ENCODE data around the gene OLFM2. TPM values are rescaled to one million over a fixed set of nuclear protein-coding genes. Genes with fewer than 3 reads are reported as not detected.
A peak's percentile ranks its signal among the peaks of the same experiment; 100 is the strongest.

The OLFM2 gene
- polyA plus RNA-seq, 1 experiment, result 4.8 TPM

- Histone ChIP-seq H3K9me3 (ENCODE audit: control insufficient read depth, insufficient read depth, low read length) (peaks cover 4% of the 10 kb centered on the region), H3K4me3 (ENCODE audit: low read depth, low read length) (no peak overlapping the region), H3K27ac (ENCODE audit: low read depth, low read length) (no peak overlapping the region), H3K27me3 (ENCODE audit: control insufficient read depth, insufficient read depth, low read length) (peaks cover 22% of the 10 kb centered on the region)
- ChIA-PET CTCF (interaction anchor here (1.6 kb wide), 1 partner anchor 63 kb away, joined by 8 read pairs; no protein-coding TSS in a partner anchor), POLR2A (interaction anchor here (0.5 kb wide), 1 partner anchor 8 kb away, joined by 3 read pairs; no protein-coding TSS in a partner anchor)
- DNase-seq (ENCODE audit: low read depth, low spot score), result no peak
- TF ChIP-seq, protein P1, sequence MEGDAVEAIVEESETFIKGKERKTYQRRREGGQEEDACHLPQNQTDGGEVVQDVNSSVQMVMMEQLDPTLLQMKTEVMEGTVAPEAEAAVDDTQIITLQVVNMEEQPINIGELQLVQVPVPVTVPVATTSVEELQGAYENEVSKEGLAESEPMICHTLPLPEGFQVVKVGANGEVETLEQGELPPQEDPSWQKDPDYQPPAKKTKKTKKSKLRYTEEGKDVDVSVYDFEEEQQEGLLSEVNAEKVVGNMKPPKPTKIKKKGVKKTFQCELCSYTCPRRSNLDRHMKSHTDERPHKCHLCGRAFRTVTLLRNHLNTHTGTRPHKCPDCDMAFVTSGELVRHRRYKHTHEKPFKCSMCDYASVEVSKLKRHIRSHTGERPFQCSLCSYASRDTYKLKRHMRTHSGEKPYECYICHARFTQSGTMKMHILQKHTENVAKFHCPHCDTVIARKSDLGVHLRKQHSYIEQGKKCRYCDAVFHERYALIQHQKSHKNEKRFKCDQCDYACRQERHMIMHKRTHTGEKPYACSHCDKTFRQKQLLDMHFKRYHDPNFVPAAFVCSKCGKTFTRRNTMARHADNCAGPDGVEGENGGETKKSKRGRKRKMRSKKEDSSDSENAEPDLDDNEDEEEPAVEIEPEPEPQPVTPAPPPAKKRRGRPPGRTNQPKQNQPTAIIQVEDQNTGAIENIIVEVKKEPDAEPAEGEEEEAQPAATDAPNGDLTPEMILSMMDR (IDR thresholded peaks at IDR 0.05; ENCODE audit: low read depth, low read length), result no peak
Observed at GRCh38 chr19:9937001-9937411, 691 bp upstream of the OLFM2 start.

GRCh38 chr19:9935506-9936325 lies 599 bp downstream of the OLFM2 start:
- POLR2A ChIA-PET, result interaction anchor here (1.4 kb wide), 1 partner anchor 92 kb away, joined by 3 read pairs; no protein-coding TSS in a partner anchor
- CTCF ChIA-PET, result interaction anchor here (1.6 kb wide), 1 partner anchor 65 kb away, joined by 8 read pairs; no protein-coding TSS in a partner anchor
- no peaks in the 10 kb centered on the region; the same call in 1 of the 2 replicates for H3K9me3 ChIP-seq (ENCODE audit: control insufficient read depth, insufficient read depth, low read length)
- H3K4me3 ChIP-seq (ENCODE audit: low read depth, low read length), result peak overlapping the region; percentile 48
- H3K27me3 ChIP-seq (ENCODE audit: control insufficient read depth, insufficient read depth, low read length), result peaks cover 22% of the 10 kb centered on the region
- no peak for DNase-seq (ENCODE audit: low read depth, low spot score)
- H3K27ac ChIP-seq (ENCODE audit: low read depth, low read length), result no peak overlapping the region
- TF ChIP-seq, protein P1 (IDR thresholded peaks at IDR 0.05; ENCODE audit: low read depth, low read length), result no peak

DNA sequence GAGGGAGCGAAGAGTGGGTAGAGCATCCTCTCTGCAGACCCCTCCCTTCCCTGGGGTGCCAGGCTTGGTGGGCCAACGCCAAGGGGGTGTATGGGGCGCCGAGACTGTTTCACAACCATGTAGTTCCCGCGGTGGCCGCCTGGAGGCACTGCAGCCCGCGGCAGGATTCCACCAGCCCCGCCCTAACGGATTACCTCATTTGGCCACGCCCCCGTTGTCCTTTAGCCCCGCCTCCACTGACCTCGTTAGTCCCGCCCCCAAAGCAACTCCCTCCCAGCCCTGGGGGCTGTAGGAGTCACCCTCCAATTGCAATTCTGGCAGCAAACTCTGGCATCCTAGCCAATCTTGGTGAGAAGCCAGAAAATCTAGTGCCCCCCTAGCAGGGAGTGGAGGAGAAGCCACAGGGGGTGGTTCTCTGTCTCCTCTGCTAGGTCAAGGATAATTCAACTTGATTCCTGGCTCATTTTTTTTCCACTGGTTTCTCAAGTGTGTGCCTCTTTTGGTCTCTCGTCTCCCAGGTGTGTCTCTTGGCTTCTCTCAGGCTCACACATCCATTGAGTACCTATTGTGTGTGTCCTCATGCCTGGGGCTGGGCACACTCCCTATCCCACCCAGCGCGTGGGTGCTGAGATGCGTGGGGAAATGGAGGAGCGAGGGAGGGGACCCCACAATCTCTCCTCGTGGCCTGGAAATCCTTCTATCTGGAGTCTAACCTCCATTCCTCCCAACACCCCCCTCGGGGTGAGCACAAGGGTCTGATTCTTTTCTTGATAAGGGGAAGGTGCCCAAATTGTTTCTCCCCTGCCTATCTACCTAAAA lies 2.0 kb downstream of the OLFM2 start:
- Histone ChIP-seq H3K27me3 (ENCODE audit: control insufficient read depth, insufficient read depth, low read length) (peaks cover 22% of the 10 kb centered on the region), H3K9me3 (ENCODE audit: control insufficient read depth, insufficient read depth, low read length) (no peaks in the 10 kb centered on the region; the same call in 1 of the 2 replicates), H3K27ac (ENCODE audit: low read depth, low read length) (no peak overlapping the region), H3K4me3 (ENCODE audit: low read depth, low read length) (no peak overlapping the region)
- ChIA-PET CTCF (interaction anchor here (0.7 to 0.9 kb wide), 2 partner anchors 12 to 66 kb away, joined by 5 to 6 read pairs; no protein-coding TSS in a partner anchor), POLR2A (interaction anchor here (1.4 kb wide), 1 partner anchor 93 kb away, joined by 3 read pairs; no protein-coding TSS in a partner anchor)
- TF ChIP-seq, protein P1 (IDR thresholded peaks at IDR 0.05; ENCODE audit: low read depth, low read length), result peak; percentile 89
- DNase-seq (ENCODE audit: low read depth, low spot score), result no peak

GRCh38 chr19:9932835-9933234 lies 3.5 kb downstream of the OLFM2 start:
- no peak for DNase-seq (ENCODE audit: low read depth, low spot score)
- Histone ChIP-seq H3K27ac (ENCODE audit: low read depth, low read length) (no peak overlapping the region), H3K9me3 (ENCODE audit: control insufficient read depth, insufficient read depth, low read length) (no peaks in the 10 kb centered on the region; the same call in 1 of the 2 replicates), H3K27me3 (ENCODE audit: control insufficient read depth, insufficient read depth, low read length) (peaks cover 22% of the 10 kb centered on the region), H3K4me3 (ENCODE audit: low read depth, low read length) (no peak overlapping the region)
- CTCF ChIA-PET, result interaction anchor here (0.7 to 5.9 kb wide), 14 partner anchors 22 to 456 kb away, joined by 3 to 102 read pairs (median 4); no protein-coding TSS in a partner anchor
- TF ChIP-seq, protein P1 (IDR thresholded peaks at IDR 0.05; ENCODE audit: low read depth, low read length), result no peak
- POLR2A ChIA-PET, result no interaction called here
